H1 (cell line): Measurements from ENCODE around the gene BOK. TPM values are rescaled to one million over a fixed set of nuclear protein-coding genes. Genes with fewer than 3 reads are reported as not detected.

Source experiments
- CTCF ChIA-PET: fragments of 300-600 bp; sonication (Branson Sonifier 250); formaldehyde crosslinking; loops from one replicate; lab custom pipeline; 2021; ENCODE audit not compliant: partially characterized antibody; lab: Charles Lee
- POLR2A ChIA-PET: fragments of 300-600 bp; sonication (Branson Sonifier 250); formaldehyde crosslinking; loops from one replicate; lab custom pipeline; 2021; ENCODE audit warnings: inconsistent platforms; ENCODE audit not compliant: partially characterized antibody; lab: Charles Lee
- DNase-seq, 2 experiments: peaks; one replicate each; pipeline versions ENCODE4 v3.0.0 to v3.0.0-alpha.2; 2010 to 2022; ENCODE audit warnings: low spot score in 2 of 2, low read depth in 1 of 2, mixed read lengths in 1 of 2
- FAIRE-seq: peaks from 2 replicates; lab custom pipeline; 2011; peaks lifted over from hg19 to GRCh38; lab: Jason Lieb, UNC
- H2AFZ ChIP-seq: 2 replicates; pipeline ENCODE4 v1.8.1; 2012; ENCODE audit warnings: low read length, inconsistent platforms
- H2AK5ac ChIP-seq: 2 replicates; pipeline ENCODE4 v1.6.1; 2013; ENCODE audit warnings: low read depth, low read length
- H2BK120ac ChIP-seq: replicated peaks from 2 replicates; pipeline ENCODE3; 2013; ENCODE audit warnings: low read depth, low read length, inconsistent platforms
- H2BK12ac ChIP-seq: 2 replicates; pipeline ENCODE4 v1.6.1; 2013; ENCODE audit warnings: low read depth, low read length
- H2BK15ac ChIP-seq: 2 replicates; pipeline ENCODE4 v1.6.1; 2013; ENCODE audit warnings: low read length
- H2BK20ac ChIP-seq: 2 replicates; pipeline ENCODE4 v1.6.1; 2013; ENCODE audit warnings: low read length
- H2BK5ac ChIP-seq: 2 replicates; pipeline ENCODE4 v1.6.1; 2013; ENCODE audit warnings: low read depth, low read length
- H3K14ac ChIP-seq: 2 replicates; pipeline ENCODE4 v1.6.1; 2013; ENCODE audit warnings: inconsistent platforms; ENCODE audit not compliant: insufficient read length
- H3K18ac ChIP-seq: 2 replicates; pipeline ENCODE4 v1.6.1; 2013; ENCODE audit warnings: low read length; ENCODE audit errors: extremely low read depth
- H3K23ac ChIP-seq: 2 replicates; pipeline ENCODE4 v1.6.1; 2013; ENCODE audit warnings: inconsistent platforms; ENCODE audit not compliant: insufficient read length
- H3K23me2 ChIP-seq: 2 replicates; pipeline ENCODE4 v1.6.1; 2013; ENCODE audit warnings: low read depth, low read length
- H3K27ac ChIP-seq: 2 replicates; pipeline ENCODE4 v1.6.1; 2011; ENCODE audit warnings: low read depth, low read length, inconsistent platforms
- H3K27me3 ChIP-seq, 4 experiments: replicated peaks in 1 of 4; 1 replicate in 1 of 4; 2 replicates in 3 of 4; pipeline versions ENCODE4 v1.6.1 to v1.8.1; 2011 to 2013; ENCODE audit warnings: low read length in 3 of 4, mild to moderate bottlenecking in 3 of 4, inconsistent platforms in 2 of 4, mixed read lengths in 2 of 4, moderate library complexity in 1 of 4; ENCODE audit not compliant: control insufficient read depth in 3 of 4, insufficient read depth in 3 of 4; ENCODE audit errors: extremely low read depth in 1 of 4
- H3K36me3 ChIP-seq, 4 experiments: 2 replicates each; pipeline versions ENCODE4 v1.6.1 to v1.8.1; 2011 to 2013; ENCODE audit warnings: mild to moderate bottlenecking in 4 of 4, low read length in 3 of 4, moderate library complexity in 2 of 4, control low read depth in 1 of 4, inconsistent platforms in 1 of 4; ENCODE audit not compliant: insufficient read depth in 4 of 4, control insufficient read depth in 2 of 4
- H3K4ac ChIP-seq: replicated peaks from 2 replicates; pipeline ENCODE3; 2013; ENCODE audit warnings: low read length, low read depth, mixed read lengths, inconsistent platforms; ENCODE audit not compliant: insufficient read length
- H3K4me1 ChIP-seq, 4 experiments: replicated peaks in 1 of 4; 1 replicate in 1 of 4; 2 replicates in 3 of 4; pipeline versions ENCODE4 v1.6.1 to v1.8.1; 2011 to 2013; ENCODE audit warnings: low read length in 3 of 4, inconsistent platforms in 2 of 4, mixed read lengths in 1 of 4; ENCODE audit not compliant: insufficient read depth in 4 of 4, control insufficient read depth in 3 of 4
- H3K4me2 ChIP-seq, 2 experiments: 2 replicates each; pipeline versions ENCODE4 v1.6.1 to v1.8.1; 2011 to 2013; ENCODE audit warnings: low read depth in 2 of 2, low read length in 2 of 2, control low read depth in 1 of 2, inconsistent platforms in 1 of 2, mild to moderate bottlenecking in 1 of 2; ENCODE audit not compliant: insufficient read depth in 1 of 2
- H3K4me3 ChIP-seq, 4 experiments: fragments of 200-600, 300-600 bp in 1 of 4; sonication (generic), shearing (Covaris generic), sonication (Bioruptor Twin) in 1 of 4; 2 replicates each; pipeline versions ENCODE4 v1.5.1 to v1.8.1; 2011 to 2016; ENCODE audit warnings: low read length in 4 of 4, low read depth in 3 of 4, control low read depth in 2 of 4, inconsistent platforms in 2 of 4, mild to moderate bottlenecking in 2 of 4, mixed read lengths in 1 of 4, moderate library complexity in 1 of 4; ENCODE audit not compliant: insufficient read depth in 2 of 4; ENCODE audit errors: extremely low read depth in 1 of 4
- H3K56ac ChIP-seq: replicated peaks from 2 replicates; pipeline ENCODE3; 2013; ENCODE audit warnings: low read depth, mild to moderate bottlenecking, mixed read lengths, low read length, inconsistent platforms; ENCODE audit not compliant: insufficient read length
- H3K79me1 ChIP-seq: 2 replicates; pipeline ENCODE4 v1.6.1; 2013; ENCODE audit warnings: low read depth, low read length, control low read depth
- H3K79me2 ChIP-seq, 2 experiments: 2 replicates each; pipeline versions ENCODE4 v1.6.1 to v1.8.1; 2012 to 2013; ENCODE audit warnings: low read length in 2 of 2, mild to moderate bottlenecking in 2 of 2, inconsistent platforms in 1 of 2; ENCODE audit not compliant: insufficient read depth in 2 of 2, control insufficient read depth in 1 of 2
- H3K9ac ChIP-seq, 4 experiments: replicated peaks in 1 of 4; 1 replicate in 1 of 4; 2 replicates in 3 of 4; pipeline versions ENCODE4 v1.6.1 to v1.8.1; 2011 to 2013; ENCODE audit warnings: low read depth in 3 of 4, low read length in 3 of 4, control low read depth in 2 of 4, mild to moderate bottlenecking in 2 of 4, moderate library complexity in 2 of 4, inconsistent platforms in 1 of 4; ENCODE audit errors: extremely low read depth in 1 of 4
- H3K9me3 ChIP-seq, 2 experiments: 2 replicates each; pipeline versions ENCODE4 v1.6.1 to v1.8.1; 2012 to 2013; ENCODE audit warnings: mild to moderate bottlenecking in 2 of 2, moderate library complexity in 2 of 2, control low read depth in 1 of 2, inconsistent platforms in 1 of 2, low read depth in 1 of 2, low read length in 1 of 2, mixed read lengths in 1 of 2; ENCODE audit not compliant: insufficient read depth in 2 of 2
- H4K20me1 ChIP-seq, 2 experiments: replicated peaks in 1 of 2; 2 replicates each; pipeline versions ENCODE3 to v1.8.1; 2011 to 2013; ENCODE audit warnings: inconsistent platforms in 2 of 2, low read length in 2 of 2, mild to moderate bottlenecking in 1 of 2; ENCODE audit not compliant: insufficient read depth in 2 of 2, control insufficient read depth in 1 of 2
- H4K5ac ChIP-seq: 2 replicates; pipeline ENCODE4 v1.6.1; 2013; ENCODE audit warnings: low read length, low read depth, mixed read lengths, inconsistent platforms; ENCODE audit not compliant: insufficient read length
- H4K8ac ChIP-seq: 2 replicates; pipeline ENCODE4 v1.8.0; 2013; ENCODE audit warnings: mild to moderate bottlenecking, moderate library complexity, low read length, inconsistent platforms; ENCODE audit not compliant: insufficient read depth; ENCODE audit errors: extremely low read depth
- H4K91ac ChIP-seq: replicated peaks from 2 replicates; pipeline ENCODE3; 2013; ENCODE audit warnings: low read length, mixed read lengths, inconsistent platforms; ENCODE audit not compliant: insufficient read length
- ASH2L ChIP-seq: fragments of 200-600, 300-600 bp; sonication (generic); IDR thresholded peaks from one replicate; pipeline ENCODE4 v1.7.1; 2017; ENCODE audit warnings: low read length
- JUND ChIP-seq: IDR thresholded peaks from 2 replicates; pipeline ENCODE4 v1.6.1; 2011; ENCODE audit warnings: mild to moderate bottlenecking, improper control_type of control experiment, low read length
- KDM5A ChIP-seq: fragments of 200-600 bp; IDR thresholded peaks from 2 replicates; pipeline ENCODE4 v1.7.1; 2012; ENCODE audit warnings: mild to moderate bottlenecking, low read length, inconsistent platforms, mixed read lengths
- PHF8 ChIP-seq: fragments of 200-600 bp; sonication (generic); conservative IDR thresholded peaks from 2 replicates; pipeline ENCODE4 v1.7.1; 2012; ENCODE audit warnings: low read depth, mild to moderate bottlenecking, inconsistent platforms, low read length, moderate library complexity
- POLR2A ChIP-seq, 2 experiments: IDR thresholded peaks; 1 replicate in 1 of 2; 2 replicates in 1 of 2; pipeline ENCODE4 v1.6.1; 2011; ENCODE audit warnings: low read depth in 2 of 2, low read length in 2 of 2, mild to moderate bottlenecking in 2 of 2; ENCODE audit errors: control extremely low read depth in 1 of 2
- POLR2AphosphoS5 ChIP-seq: IDR thresholded peaks from 2 replicates; pipeline ENCODE4 v1.6.1; 2011; ENCODE audit warnings: low read depth, low read length
- POU5F1 ChIP-seq: IDR thresholded peaks from 2 replicates; pipeline ENCODE4 v1.6.1; 2011; ENCODE audit warnings: low read depth, mild to moderate bottlenecking, low read length, moderate library complexity
- RBBP5 ChIP-seq: IDR thresholded peaks from 2 replicates; pipeline ENCODE4 v1.7.1; 2012; ENCODE audit warnings: low read depth, mild to moderate bottlenecking, inconsistent platforms, low read length, moderate library complexity, borderline replicate concordance
- SIRT6 ChIP-seq: IDR thresholded peaks from one replicate; pipeline ENCODE4 v1.7.1; 2012; ENCODE audit warnings: low read length, inconsistent platforms
- SUZ12 ChIP-seq: fragments of 200-600 bp; sonication (generic); IDR thresholded peaks from 2 replicates; pipeline ENCODE4 v1.6.1; 2012; ENCODE audit warnings: mild to moderate bottlenecking, inconsistent platforms, low read length, moderate library complexity, mixed read lengths
- TBP ChIP-seq: IDR thresholded peaks from 2 replicates; pipeline ENCODE4 v1.6.1; 2011; ENCODE audit warnings: low read depth, low read length, improper control_type of control experiment
- WGBS, 2 experiments: shearing (Covaris generic) in 1 of 2; methylation state at CpG; one replicate each; pipeline versions ENCODE4 v1.1.6 to v1.1.7; 2013 to 2015; ENCODE audit warnings: low lambda C conversion rate in 2 of 2, mixed read lengths in 2 of 2, inconsistent platforms in 1 of 2, low coverage in 1 of 2, missing lambda C conversion rate in 1 of 2; ENCODE audit not compliant: insufficient replicate concordance in 2 of 2, insufficient coverage in 1 of 2, insufficient read length in 1 of 2; ENCODE audit errors: extremely low coverage in 1 of 2, missing lambda C conversion rate in 1 of 2; 5-methylcytosine and 5-hydroxymethylcytosine counted together
- polyA plus RNA-seq, 7 experiments: library from polyadenylated mRNA; depleted of rRNA in 3 of 7; stranded (reverse) in 5 of 7; unstranded in 2 of 7; fragments of >200 nt in 5 of 7; fragments of 200-250 nt in 2 of 7; gene quantifications; 1 replicate in 5 of 7; 2 replicates in 1 of 7; 4 replicates in 1 of 7; pipeline versions ENCODE4 v1.2.1 to v1.2.3, GENCODE V29; 2011 to 2013; ENCODE audit warnings: missing spikeins in 2 of 7, mixed read lengths in 2 of 7
- total RNA-seq: library from RNA; stranded (reverse); fragmentation: NEBNext Ultra II Directional; extraction: Animal tissue kit (Norgen Biotek cat#: 25700); gene quantifications from 2 replicates; pipeline ENCODE4 v1.2.1, GENCODE V29; 2021

BOK gene
- total and polyA plus RNA-seq, 2 of the 8 experiments (the other 6 are each of a cell fraction or from before 2014, with no cell fraction given): 33.7 to 37.6 TPM

DNA sequence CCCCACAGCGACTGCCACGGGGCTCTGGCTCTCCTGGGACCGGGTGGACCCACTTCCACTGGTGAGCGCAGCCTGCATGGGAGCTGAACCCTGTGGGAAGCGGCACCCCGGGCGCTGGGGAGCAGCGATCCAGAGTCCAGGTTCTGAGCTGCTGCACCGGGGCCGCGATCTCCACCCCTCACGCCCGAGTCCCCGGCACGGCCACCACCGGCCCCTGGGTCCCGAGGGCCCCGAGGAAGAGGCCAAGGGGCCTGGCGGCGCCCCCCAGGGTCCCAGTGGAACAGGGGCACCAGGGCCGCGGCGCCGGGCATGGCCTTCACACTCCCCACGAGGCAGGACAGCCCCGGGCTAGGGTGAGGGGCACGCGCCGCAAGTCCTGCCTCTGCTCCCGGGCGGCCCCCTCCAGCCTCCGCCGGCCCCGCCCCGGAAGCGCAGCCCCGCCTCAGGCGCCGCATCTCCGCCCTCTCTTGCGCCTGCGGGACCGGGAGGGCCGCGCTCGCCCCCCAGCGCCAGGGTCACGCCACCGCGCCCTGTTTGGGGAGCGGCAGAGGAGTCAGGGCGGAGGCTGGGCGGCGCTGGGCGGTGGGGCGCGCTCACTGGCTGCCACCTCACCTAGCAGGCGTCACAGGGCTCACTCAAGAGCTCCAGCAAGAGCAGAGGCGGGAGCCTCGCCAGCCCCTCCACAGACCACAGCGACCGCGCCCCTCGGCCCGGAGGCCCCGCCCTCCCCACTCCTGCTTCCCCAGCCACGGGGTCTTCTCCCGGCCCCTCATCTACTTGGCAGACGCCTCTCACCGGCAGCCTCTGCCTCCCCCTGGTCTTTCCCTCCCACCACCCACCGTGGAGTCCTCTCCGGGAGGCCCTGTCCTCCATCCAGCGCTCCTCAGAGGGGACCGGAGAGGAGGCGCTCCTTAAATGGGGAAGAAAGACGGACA lies 51.6 kb downstream of the BOK start:
- Histone ChIP-seq H3K23me2 (peaks cover 5% of the 10 kb centered on the region; the same call in 1 of the 2 replicates), H3K27me3 (no peaks in the 10 kb centered on the region), H4K5ac (peak overlapping the region; percentile 61), H2BK20ac (no peak overlapping the region), H3K4me2 (peak overlapping the region; percentile 58 to 85), H2BK120ac (no peak overlapping the region), H2BK12ac (no peak overlapping the region), H2BK15ac (no peak overlapping the region), H3K4me3 (peak overlapping the region; percentile 38 to 66 (median 60)), H3K23ac (no peak overlapping the region), H3K79me2 (peaks cover 6 to 23% of the 10 kb centered on the region in 2 experiments), H3K27ac (peak overlapping the region; percentile 73; the same call in 1 of the 2 replicates), H3K36me3 (peaks cover 0 to 4% (median 1%) of the 10 kb centered on the region in 4 experiments; a peak in 4 of 8 replicates), H2AFZ (no peak overlapping the region; the same call in 1 of the 2 replicates), H2BK5ac (peak overlapping the region; percentile 44; the same call in 1 of the 2 replicates), H4K20me1 (peaks cover 2 to 7% of the 10 kb centered on the region in 2 experiments), H3K9me3 (no peaks in the 10 kb centered on the region), H3K14ac (no peak overlapping the region), H3K4ac (peak overlapping the region; percentile 21), H3K56ac (peak overlapping the region; percentile 56), H2AK5ac (no peak overlapping the region), H3K79me1 (peaks cover 4% of the 10 kb centered on the region; the same call in 1 of the 2 replicates), H3K4me1 (no peaks in the 10 kb centered on the region), H3K18ac (peak overlapping the region; percentile 78), H4K8ac (peak overlapping the region; percentile 82), H3K9ac (peak overlapping the region; percentile 10 to 75 (median 54); a peak in 6 of 7 replicates), H4K91ac (no peak overlapping the region)
- 6% methylated on average over 46 of the region's 76 CpGs; no CpG with 5 or more reads in 1 of the 2 experiments for WGBS, 2 experiments
- DNase-seq (peak; percentile 80 to 96), FAIRE-seq (no peak)
- POLR2A ChIA-PET: interaction anchor here (0.6 to 2.4 kb wide), 14 partner anchors 13 to 294 kb away, joined by 3 to 10 read pairs (median 4); partner anchors contain the start of genes ATG4B, DTYMK, HDLBP and ING5
- CTCF ChIA-PET: interaction anchor here (0.5 to 3.8 kb wide), 12 partner anchors 12 to 287 kb away, joined by 3 to 18 read pairs (median 4); partner anchors contain the start of gene BOK
- 0 out of 2 replicates have a peak, but pooled peaks have one; percentile 28 for TF ChIP-seq JUND
- no peak for TF ChIP-seq POU5F1
- TF ChIP-seq SIRT6: no peak
- TF ChIP-seq RBBP5: 0 out of 2 replicates have a peak, but pooled peaks have one; percentile 46
- peak; percentile 15; the same call in 1 of the 2 replicates for TF ChIP-seq TBP
- TF ChIP-seq POLR2A (IDR thresholded peaks at IDR 0.05; ENCODE audit: control extremely low read depth in 1 of 2, low read depth in 2 of 2, low read length in 2 of 2): peak; percentile 43 to 62; a peak in 2 of 3 replicates
- no peak for TF ChIP-seq ASH2L
- TF ChIP-seq SUZ12: no peak
- TF ChIP-seq POLR2AphosphoS5: peak; percentile 64; the same call in 1 of the 2 replicates
- no peak for TF ChIP-seq KDM5A
- TF ChIP-seq PHF8: peak; percentile 72
